Measurements from ENCODE around the gene RNF103. TPM values are rescaled to one million over a fixed set of nuclear protein-coding genes. Genes with fewer than 3 reads are reported as not detected.
A peak's percentile ranks its signal among the peaks of the same experiment; 100 is the strongest.

RNF103 gene
- total RNA-seq, 3 donors from 2014 or later: 35.4 to 60.3 (median 37.4) TPM

GRCh38 chr2:86562485-86562921 lies 61.2 kb downstream of the RNF103 start:
- H3K27me3 ChIP-seq: no peaks in the 10 kb centered on the region
- DNase-seq (ENCODE audit: low spot score in 2 of 2): no peak
- peak overlapping the region; percentile 99 for H3K27ac ChIP-seq
- TF ChIP-seq CTCF (IDR thresholded peaks at IDR 0.05): no peak
- TF ChIP-seq POLR2A (IDR thresholded peaks at IDR 0.05): no peak
- no peak for TF ChIP-seq POLR2AphosphoS5 (IDR thresholded peaks at IDR 0.05)
- H3K4me3 ChIP-seq: peak overlapping the region; percentile 75 to 83 (median 82)
- no peaks in the 10 kb centered on the region for H3K36me3 ChIP-seq
- intact Hi-C loops (cut with DNase I; ENCODE audit: low total_unique reads): no loop called here
- no peaks in the 10 kb centered on the region for H3K9me3 ChIP-seq
- H3K4me1 ChIP-seq: no peaks in the 10 kb centered on the region

GRCh38 chr2:86557836-86558235 lies 65.8 kb downstream of the RNF103 start:
- H3K27me3 ChIP-seq: no peaks in the 10 kb centered on the region
- no peaks in the 10 kb centered on the region for H3K9me3 ChIP-seq
- H3K4me1 ChIP-seq: no peaks in the 10 kb centered on the region
- intact Hi-C loops (cut with DNase I; ENCODE audit: low total_unique reads): no loop called here
- no peak overlapping the region for H3K27ac ChIP-seq
- no peak overlapping the region for H3K4me3 ChIP-seq
- DNase-seq (ENCODE audit: low spot score in 2 of 2): no peak
- TF ChIP-seq POLR2A (IDR thresholded peaks at IDR 0.05) (no peak), POLR2AphosphoS5 (IDR thresholded peaks at IDR 0.05) (no peak), CTCF (IDR thresholded peaks at IDR 0.05) (no peak)
- no peaks in the 10 kb centered on the region for H3K36me3 ChIP-seq

DNA sequence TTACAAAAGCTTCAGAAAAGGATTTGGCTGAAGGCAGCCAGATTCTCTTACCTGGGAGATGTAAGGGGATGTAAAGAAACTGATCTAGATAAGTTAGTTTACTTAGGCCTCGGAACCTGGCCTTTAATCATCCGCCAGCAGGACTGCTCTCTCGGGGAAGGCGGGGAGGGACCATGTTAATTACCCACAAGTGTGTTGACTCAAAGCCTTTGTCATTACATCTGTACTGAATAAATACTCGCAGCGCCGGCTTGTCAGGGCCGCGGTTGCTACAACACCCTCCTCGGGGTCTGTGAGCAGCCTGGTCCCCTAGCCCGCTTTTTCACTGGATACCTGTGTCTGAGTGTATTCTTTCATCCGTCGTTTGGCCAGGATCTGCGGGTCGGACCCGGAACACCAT lies 67.2 kb downstream of the RNF103 start:
- H3K27ac ChIP-seq: no peak overlapping the region
- no peak overlapping the region for H3K4me3 ChIP-seq
- intact Hi-C loops (cut with DNase I; ENCODE audit: low total_unique reads): no loop called here
- no peaks in the 10 kb centered on the region for H3K9me3 ChIP-seq
- no peak for DNase-seq (ENCODE audit: low spot score in 2 of 2)
- H3K4me1 ChIP-seq: no peaks in the 10 kb centered on the region
- no peaks in the 10 kb centered on the region for H3K27me3 ChIP-seq
- no peaks in the 10 kb centered on the region for H3K36me3 ChIP-seq
- no peak for TF ChIP-seq POLR2A (IDR thresholded peaks at IDR 0.05)
- no peak for TF ChIP-seq POLR2AphosphoS5 (IDR thresholded peaks at IDR 0.05)
- no peak for TF ChIP-seq CTCF (IDR thresholded peaks at IDR 0.05)

Other genes starting within 250 kb of the RNF103 start
- gene KDM3A, start 182.5 kb downstream of the RNF103 start, total RNA-seq: 10 to 100 TPM; 40.6 to 79.0 (median 61.3) TPM
- 100 to 1,000 TPM in 1 of 3 donors, 10 to 100 TPM in 2; 77.7 to 202 (median 97.3) TPM for gene CHMP3, start 60.4 kb downstream of the RNF103 start, total RNA-seq
- gene RMND5A, start 96.4 kb upstream of the RNF103 start, total RNA-seq: 10 to 100 TPM; 41.6 to 61.6 (median 44.3) TPM
- 1 to 10 TPM in 2 of 3 donors, under 1 TPM in 1; 0.96 to 3.2 (median 2.0) TPM for gene CD8A, start 167.0 kb upstream of the RNF103 start, total RNA-seq
- gene CD8B, start 238.0 kb upstream of the RNF103 start, total RNA-seq: 1 to 10 TPM in 2 of 3 donors, under 1 TPM in 1; 0.64 to 3.6 (median 3.5) TPM

All from breast epithelium (tissue), 4 donors.